ENCODE measurements around the gene PSMC6. TPM values are rescaled to one million over a fixed set of nuclear protein-coding genes. Genes with fewer than 3 reads are reported as not detected.
A peak's percentile ranks its signal among the peaks of the same experiment; 100 is the strongest.

The PSMC6 gene
- total and polyA plus RNA-seq, 2 of the 13 experiments (the other 11 are each of a cell fraction or from before 2014, with no cell fraction given): 90.0 to 210 TPM

- TF ChIP-seq, protein P1, sequence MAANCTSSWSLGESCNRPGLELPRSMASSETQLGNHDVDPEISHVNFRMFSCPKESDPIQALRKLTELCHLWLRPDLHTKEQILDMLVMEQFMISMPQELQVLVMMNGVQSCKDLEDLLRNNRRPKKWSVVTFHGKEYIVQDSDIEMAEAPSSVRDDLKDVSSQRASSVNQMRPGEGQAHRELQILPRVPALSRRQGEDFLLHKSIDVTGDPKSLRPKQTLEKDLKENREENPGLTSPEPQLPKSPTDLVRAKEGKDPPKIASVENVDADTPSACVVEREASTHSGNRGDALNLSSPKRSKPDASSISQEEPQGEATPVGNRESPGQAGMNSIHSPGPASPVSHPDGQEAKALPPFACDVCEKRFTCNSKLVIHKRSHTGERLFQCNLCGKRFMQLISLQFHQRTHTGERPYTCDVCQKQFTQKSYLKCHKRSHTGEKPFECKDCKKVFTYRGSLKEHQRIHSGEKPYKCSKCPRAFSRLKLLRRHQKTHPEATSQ (CRISPR knock-in tag; IDR thresholded peaks at IDR 0.05; ENCODE audit: borderline replicate concordance): no peak
- TF ChIP-seq ZNF589 (CRISPR knock-in tag; conservative IDR thresholded peaks at IDR 0.05) (no peak; the same call in 1 of the 2 replicates), ATAD3A (CRISPR knock-in tag; IDR thresholded peaks at IDR 0.05) (no peak), ZNF34 (CRISPR knock-in tag; IDR thresholded peaks at IDR 0.05; ENCODE audit: borderline replicate concordance) (no peak), KDM5B (CRISPR knock-in tag; IDR thresholded peaks at IDR 0.05; ENCODE audit: borderline replicate concordance) (no peak), CHD2 (IDR thresholded peaks at IDR 0.05; ENCODE audit: low read depth, low read length) (no peak), NRL (CRISPR knock-in tag; IDR thresholded peaks at IDR 0.05; ENCODE audit: borderline replicate concordance) (no peak), MLLT10 (CRISPR knock-in tag; IDR thresholded peaks at IDR 0.05) (no peak), HDAC6 (IDR thresholded peaks at IDR 0.05; ENCODE audit: low read depth, low read length) (no peak), ZNF816 (CRISPR knock-in tag; IDR thresholded peaks at IDR 0.05; ENCODE audit: borderline replicate concordance) (no peak), ZNF660 (CRISPR knock-in tag; IDR thresholded peaks at IDR 0.05; ENCODE audit: borderline replicate concordance, low read depth) (no peak), GMEB2 (CRISPR knock-in tag; IDR thresholded peaks at IDR 0.05; ENCODE audit: low read depth) (no peak)
- TF ChIP-seq, protein P2, sequence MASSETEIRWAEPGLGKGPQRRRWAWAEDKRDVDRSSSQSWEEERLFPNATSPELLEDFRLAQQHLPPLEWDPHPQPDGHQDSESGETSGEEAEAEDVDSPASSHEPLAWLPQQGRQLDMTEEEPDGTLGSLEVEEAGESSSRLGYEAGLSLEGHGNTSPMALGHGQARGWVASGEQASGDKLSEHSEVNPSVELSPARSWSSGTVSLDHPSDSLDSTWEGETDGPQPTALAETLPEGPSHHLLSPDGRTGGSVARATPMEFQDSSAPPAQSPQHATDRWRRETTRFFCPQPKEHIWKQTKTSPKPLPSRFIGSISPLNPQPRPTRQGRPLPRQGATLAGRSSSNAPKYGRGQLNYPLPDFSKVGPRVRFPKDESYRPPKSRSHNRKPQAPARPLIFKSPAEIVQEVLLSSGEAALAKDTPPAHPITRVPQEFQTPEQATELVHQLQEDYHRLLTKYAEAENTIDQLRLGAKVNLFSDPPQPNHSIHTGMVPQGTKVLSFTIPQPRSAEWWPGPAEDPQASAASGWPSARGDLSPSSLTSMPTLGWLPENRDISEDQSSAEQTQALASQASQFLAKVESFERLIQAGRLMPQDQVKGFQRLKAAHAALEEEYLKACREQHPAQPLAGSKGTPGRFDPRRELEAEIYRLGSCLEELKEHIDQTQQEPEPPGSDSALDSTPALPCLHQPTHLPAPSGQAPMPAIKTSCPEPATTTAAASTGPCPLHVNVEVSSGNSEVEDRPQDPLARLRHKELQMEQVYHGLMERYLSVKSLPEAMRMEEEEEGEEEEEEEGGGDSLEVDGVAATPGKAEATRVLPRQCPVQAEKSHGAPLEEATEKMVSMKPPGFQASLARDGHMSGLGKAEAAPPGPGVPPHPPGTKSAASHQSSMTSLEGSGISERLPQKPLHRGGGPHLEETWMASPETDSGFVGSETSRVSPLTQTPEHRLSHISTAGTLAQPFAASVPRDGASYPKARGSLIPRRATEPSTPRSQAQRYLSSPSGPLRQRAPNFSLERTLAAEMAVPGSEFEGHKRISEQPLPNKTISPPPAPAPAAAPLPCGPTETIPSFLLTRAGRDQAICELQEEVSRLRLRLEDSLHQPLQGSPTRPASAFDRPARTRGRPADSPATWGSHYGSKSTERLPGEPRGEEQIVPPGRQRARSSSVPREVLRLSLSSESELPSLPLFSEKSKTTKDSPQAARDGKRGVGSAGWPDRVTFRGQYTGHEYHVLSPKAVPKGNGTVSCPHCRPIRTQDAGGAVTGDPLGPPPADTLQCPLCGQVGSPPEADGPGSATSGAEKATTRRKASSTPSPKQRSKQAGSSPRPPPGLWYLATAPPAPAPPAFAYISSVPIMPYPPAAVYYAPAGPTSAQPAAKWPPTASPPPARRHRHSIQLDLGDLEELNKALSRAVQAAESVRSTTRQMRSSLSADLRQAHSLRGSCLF (CRISPR knock-in tag; IDR thresholded peaks at IDR 0.05; ENCODE audit: borderline replicate concordance): no peak
- TF ChIP-seq, protein P3, sequence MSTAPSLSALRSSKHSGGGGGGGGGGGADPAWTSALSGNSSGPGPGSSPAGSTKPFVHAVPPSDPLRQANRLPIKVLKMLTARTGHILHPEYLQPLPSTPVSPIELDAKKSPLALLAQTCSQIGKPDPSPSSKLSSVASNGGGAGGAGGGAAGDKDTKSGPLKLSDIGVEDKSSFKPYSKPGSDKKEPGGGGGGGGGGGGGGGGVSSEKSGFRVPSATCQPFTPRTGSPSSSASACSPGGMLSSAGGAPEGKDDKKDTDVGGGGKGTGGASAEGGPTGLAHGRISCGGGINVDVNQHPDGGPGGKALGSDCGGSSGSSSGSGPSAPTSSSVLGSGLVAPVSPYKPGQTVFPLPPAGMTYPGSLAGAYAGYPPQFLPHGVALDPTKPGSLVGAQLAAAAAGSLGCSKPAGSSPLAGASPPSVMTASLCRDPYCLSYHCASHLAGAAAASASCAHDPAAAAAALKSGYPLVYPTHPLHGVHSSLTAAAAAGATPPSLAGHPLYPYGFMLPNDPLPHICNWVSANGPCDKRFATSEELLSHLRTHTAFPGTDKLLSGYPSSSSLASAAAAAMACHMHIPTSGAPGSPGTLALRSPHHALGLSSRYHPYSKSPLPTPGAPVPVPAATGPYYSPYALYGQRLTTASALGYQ (CRISPR knock-in tag; IDR thresholded peaks at IDR 0.05): no peak
- TF ChIP-seq, protein P4, sequence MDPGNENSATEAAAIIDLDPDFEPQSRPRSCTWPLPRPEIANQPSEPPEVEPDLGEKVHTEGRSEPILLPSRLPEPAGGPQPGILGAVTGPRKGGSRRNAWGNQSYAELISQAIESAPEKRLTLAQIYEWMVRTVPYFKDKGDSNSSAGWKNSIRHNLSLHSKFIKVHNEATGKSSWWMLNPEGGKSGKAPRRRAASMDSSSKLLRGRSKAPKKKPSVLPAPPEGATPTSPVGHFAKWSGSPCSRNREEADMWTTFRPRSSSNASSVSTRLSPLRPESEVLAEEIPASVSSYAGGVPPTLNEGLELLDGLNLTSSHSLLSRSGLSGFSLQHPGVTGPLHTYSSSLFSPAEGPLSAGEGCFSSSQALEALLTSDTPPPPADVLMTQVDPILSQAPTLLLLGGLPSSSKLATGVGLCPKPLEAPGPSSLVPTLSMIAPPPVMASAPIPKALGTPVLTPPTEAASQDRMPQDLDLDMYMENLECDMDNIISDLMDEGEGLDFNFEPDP (CRISPR knock-in tag; conservative IDR thresholded peaks at IDR 0.05): 0 out of 2 replicates have a peak, but pooled peaks have one; percentile 90
These were observed 12.1 kb upstream of the PSMC6 start (continued) for GRCh38 chr14:52694761-52695480.

All from HepG2 (cell line).